T-helper 17 cell (primary cell): Measurements from ENCODE around the gene NTNG2. TPM values are rescaled to one million over a fixed set of nuclear protein-coding genes. Genes with fewer than 3 reads are reported as not detected.
A peak's percentile ranks its signal among the peaks of the same experiment; 100 is the strongest.

Source experiments
- ATAC-seq: fragments of 150-1000 bp; cut with Tn5 transposase; 2 replicates; pipeline ENCODE4 v1.10.0; 2021; ENCODE audit warnings: mild to moderate bottlenecking, moderate library complexity
- DNase-seq, 3 donors: peaks; one replicate each; pipeline versions ENCODE4 v3.0.0 to v3.0.0-alpha.2; 2020 to 2021
- H3K9me3 ChIP-seq: one replicate; pipeline ENCODE4 v1.7.0; 2013; ENCODE audit warnings: low read length, mild to moderate bottlenecking; ENCODE audit not compliant: control insufficient read depth, poor library complexity, severe bottlenecking
- H3K27ac Mint-ChIP-seq: one replicate; pipeline ENCODE4 v1.8.0; 2022; ENCODE audit warnings: mild to moderate bottlenecking, moderate library complexity, mixed read lengths
- H3K27me3 Mint-ChIP-seq: one replicate; pipeline ENCODE4 v1.8.0; 2022; ENCODE audit warnings: mixed read lengths
- H3K36me3 Mint-ChIP-seq: one replicate; pipeline ENCODE4 v1.8.0; 2022; ENCODE audit warnings: low read depth, mixed read lengths
- H3K4me1 Mint-ChIP-seq: one replicate; pipeline ENCODE4 v1.8.0; 2022; ENCODE audit warnings: mild to moderate bottlenecking, mixed read lengths
- H3K4me3 Mint-ChIP-seq: one replicate; pipeline ENCODE4 v1.8.0; 2022; ENCODE audit warnings: mild to moderate bottlenecking, moderate library complexity, mixed read lengths
- total RNA-seq, 4 donors: library from RNA in 2 of 4; stranded (reverse) in 2 of 4; gene quantifications; one replicate each; pipeline ENCODE4 v1.2.3 and lab custom pipeline; 2022 to 2026

The NTNG2 gene
- total RNA-seq, 2 donors from 2014 or later, result 3.3 to 3.6 TPM

DNA sequence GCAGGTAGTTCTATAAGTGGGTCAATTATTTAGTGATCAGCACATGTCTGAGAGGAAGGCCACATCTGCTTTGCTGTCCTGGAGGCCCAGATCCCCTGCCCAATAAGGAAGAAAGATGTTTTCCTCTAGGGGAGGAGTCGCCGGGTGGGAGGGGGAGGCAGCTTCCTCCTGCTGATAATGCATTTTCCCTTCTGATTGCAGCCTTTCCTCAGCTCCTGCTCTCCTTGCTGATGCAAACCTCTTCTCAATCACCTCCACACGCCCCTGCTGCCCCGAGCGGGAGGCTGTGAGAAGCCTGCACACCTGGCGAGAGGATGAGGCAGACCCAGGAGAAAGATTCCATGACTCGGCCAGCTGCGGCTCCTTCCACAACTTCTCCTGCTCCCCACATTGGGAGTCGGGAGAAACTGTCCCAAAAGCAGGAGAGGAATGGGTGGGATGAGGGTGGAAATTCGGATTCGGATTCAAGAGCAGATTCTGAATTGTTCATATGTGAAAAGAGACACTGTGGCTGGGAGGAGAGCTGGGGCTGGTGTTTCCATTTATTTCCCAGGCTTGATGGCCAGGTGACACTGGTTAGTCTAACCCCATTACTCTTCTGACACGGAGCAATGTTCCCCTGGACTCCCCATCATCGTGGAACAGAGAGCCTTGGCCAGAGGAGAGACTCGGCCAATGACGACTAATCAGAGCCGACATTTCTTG is 6.8 kb upstream of the NTNG2 start:
- DNase-seq, result no peak
- H3K36me3 Mint-ChIP-seq, result no peaks in the 10 kb centered on the region
- no peaks in the 10 kb centered on the region for H3K4me1 Mint-ChIP-seq
- no peak overlapping the region for H3K27ac Mint-ChIP-seq
- no peak for ATAC-seq
- peaks cover 85% of the 10 kb centered on the region for H3K27me3 Mint-ChIP-seq
- H3K4me3 Mint-ChIP-seq, result no peak overlapping the region
- no peaks in the 10 kb centered on the region for H3K9me3 ChIP-seq

- peaks cover 82% of the 10 kb centered on the region for H3K27me3 Mint-ChIP-seq
- no peak for DNase-seq
- ATAC-seq, result no peak
- no peak overlapping the region for H3K27ac Mint-ChIP-seq
- H3K36me3 Mint-ChIP-seq, result no peaks in the 10 kb centered on the region
- no peak overlapping the region for H3K4me3 Mint-ChIP-seq
- H3K9me3 ChIP-seq, result no peaks in the 10 kb centered on the region
- no peaks in the 10 kb centered on the region for H3K4me1 Mint-ChIP-seq
Measured at GRCh38 chr9:132155568-132155895, 6.3 kb upstream of the NTNG2 start.

DNA sequence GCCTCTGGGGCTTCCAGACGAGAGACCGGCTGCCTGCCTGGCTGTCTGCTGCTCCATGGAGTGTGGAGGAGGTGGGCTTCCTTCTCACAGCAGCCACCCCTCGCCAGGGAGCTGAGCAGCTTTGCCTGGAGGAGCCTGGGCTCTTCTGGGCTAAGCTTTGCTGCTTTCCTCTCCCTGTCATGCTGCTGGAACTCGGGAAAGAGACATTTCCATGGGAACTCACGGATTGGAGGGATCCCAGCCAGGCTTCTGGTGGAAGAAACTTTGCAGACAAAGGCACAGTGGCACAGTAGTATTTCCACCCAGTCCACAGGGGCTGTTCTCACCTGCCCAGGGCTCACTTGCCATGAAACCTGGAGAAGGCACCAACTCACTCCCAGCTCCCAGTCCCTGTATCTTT is 5.6 kb upstream of the NTNG2 start:
- no peaks in the 10 kb centered on the region for H3K9me3 ChIP-seq
- Mint-ChIP-seq H3K36me3 (no peaks in the 10 kb centered on the region), H3K27me3 (peaks cover 78% of the 10 kb centered on the region), H3K4me3 (no peak overlapping the region), H3K27ac (no peak overlapping the region), H3K4me1 (no peaks in the 10 kb centered on the region)
- ATAC-seq (no peak), DNase-seq (no peak)

GRCh38 chr9:132157347-132158116 is 4.3 kb upstream of the NTNG2 start:
- no peak for DNase-seq
- no peaks in the 10 kb centered on the region for H3K9me3 ChIP-seq
- Mint-ChIP-seq H3K27me3 (peaks cover 71% of the 10 kb centered on the region), H3K4me3 (no peak overlapping the region), H3K27ac (no peak overlapping the region), H3K36me3 (peaks cover 2% of the 10 kb centered on the region), H3K4me1 (peaks cover 4% of the 10 kb centered on the region)
- no peak for ATAC-seq

- no peaks in the 10 kb centered on the region for H3K9me3 ChIP-seq
- Mint-ChIP-seq H3K27ac (peak overlapping the region; percentile 29), H3K27me3 (peaks cover 61% of the 10 kb centered on the region), H3K4me1 (peaks cover 7% of the 10 kb centered on the region), H3K36me3 (peaks cover 2% of the 10 kb centered on the region), H3K4me3 (peak overlapping the region; percentile 96)
- ATAC-seq, result peak; percentile 84
- peak in 2 of 3 donors; percentile 29 to 30 for DNase-seq
Measured at GRCh38 chr9:132160802-132161742, 786 bp upstream of the NTNG2 start.

- no peak for ATAC-seq
- H3K36me3 Mint-ChIP-seq, result peaks cover 2% of the 10 kb centered on the region
- H3K27ac Mint-ChIP-seq, result no peak overlapping the region
- peak overlapping the region; percentile 96 for H3K4me3 Mint-ChIP-seq
- H3K27me3 Mint-ChIP-seq, result peaks cover 68% of the 10 kb centered on the region
- H3K9me3 ChIP-seq, result no peaks in the 10 kb centered on the region
- peaks cover 7% of the 10 kb centered on the region for H3K4me1 Mint-ChIP-seq
- DNase-seq, result no peak
Measured at GRCh38 chr9:132162764-132163456, 1.1 kb downstream of the NTNG2 start.

- Mint-ChIP-seq H3K36me3 (peaks cover 2% of the 10 kb centered on the region), H3K4me1 (peaks cover 7% of the 10 kb centered on the region), H3K27ac (no peak overlapping the region), H3K27me3 (peaks cover 67% of the 10 kb centered on the region), H3K4me3 (peak overlapping the region; percentile 81)
- H3K9me3 ChIP-seq, result no peaks in the 10 kb centered on the region
- ATAC-seq (no peak), DNase-seq (no peak)
Measured at GRCh38 chr9:132163457-132163875, 1.6 kb downstream of the NTNG2 start.

DNA sequence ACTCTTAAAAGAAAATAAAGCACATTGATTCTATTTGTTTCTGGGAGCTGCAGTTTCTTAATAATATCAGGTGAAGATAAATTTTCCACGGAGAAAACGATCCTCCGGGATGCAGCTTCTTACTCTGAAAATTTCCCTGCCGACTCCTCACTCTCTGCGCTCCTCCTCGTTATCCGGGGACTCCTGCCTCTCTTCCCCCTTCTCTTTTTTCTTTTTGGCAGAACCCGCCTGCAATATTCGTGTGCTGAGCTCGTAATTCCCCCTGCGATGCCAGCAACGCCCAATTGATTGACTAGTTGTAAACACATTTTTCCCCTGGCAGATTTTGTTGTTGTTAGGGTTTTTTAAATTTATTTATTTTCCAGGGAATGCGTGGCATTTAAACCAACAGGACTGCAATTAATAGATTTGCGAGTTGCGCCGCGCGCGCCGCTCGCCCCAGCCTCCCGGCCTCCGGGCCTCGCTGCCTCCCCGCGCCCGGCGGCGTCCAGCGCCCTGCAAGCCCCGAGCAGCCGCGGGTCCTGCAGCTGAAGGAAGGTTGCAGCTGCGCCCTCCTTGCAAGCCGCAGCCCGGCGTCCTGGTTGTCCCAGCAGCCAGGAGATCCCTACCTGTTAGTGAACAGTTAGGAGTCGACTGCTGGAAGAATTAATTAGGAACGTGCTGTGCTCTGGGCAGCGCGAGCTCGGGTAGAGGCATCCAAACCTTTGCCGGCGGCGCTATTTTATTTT is 2.2 kb downstream of the NTNG2 start:
- DNase-seq (no peak), ATAC-seq (no peak)
- Mint-ChIP-seq H3K27me3 (peaks cover 65% of the 10 kb centered on the region), H3K36me3 (peaks cover 2% of the 10 kb centered on the region), H3K27ac (no peak overlapping the region), H3K4me3 (peak overlapping the region; percentile 81), H3K4me1 (peaks cover 7% of the 10 kb centered on the region)
- no peaks in the 10 kb centered on the region for H3K9me3 ChIP-seq

DNA sequence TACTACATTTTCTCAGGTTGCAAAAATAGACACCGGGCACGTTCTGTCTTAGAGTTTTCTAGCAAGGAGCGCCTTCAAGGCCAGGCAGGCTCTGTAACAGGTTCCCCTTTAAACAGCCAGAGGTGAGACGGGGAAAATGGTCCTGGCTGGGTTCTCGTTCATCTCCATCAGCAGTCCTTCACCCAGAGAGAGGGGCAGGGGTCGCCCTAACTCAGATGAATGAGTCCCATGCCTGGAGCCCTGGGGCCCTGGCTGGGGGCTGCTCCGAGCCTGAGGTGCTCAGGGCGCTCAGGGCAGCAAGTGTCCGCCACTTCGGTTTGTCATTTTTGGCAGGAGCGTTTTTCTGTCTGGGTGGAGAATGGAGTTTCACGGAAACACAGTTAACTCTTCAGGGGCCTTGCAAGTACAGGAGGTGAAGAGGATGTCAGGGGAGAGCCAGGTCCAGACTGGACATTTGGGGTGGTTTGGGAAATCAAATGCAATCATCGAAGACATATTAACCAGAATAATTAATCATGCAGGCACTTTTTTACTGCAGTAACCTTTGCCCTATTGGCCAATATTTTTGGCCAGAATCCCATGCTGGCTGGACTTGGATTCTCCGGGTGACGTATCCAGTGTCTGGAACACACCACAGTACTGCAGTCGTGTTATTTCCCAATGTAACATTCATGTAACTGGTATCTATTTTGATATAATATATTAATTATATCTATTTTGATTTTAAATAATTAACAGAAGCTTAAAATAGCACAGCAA is 2.9 kb downstream of the NTNG2 start:
- H3K4me3 Mint-ChIP-seq, result no peak overlapping the region
- peaks cover 62% of the 10 kb centered on the region for H3K27me3 Mint-ChIP-seq
- H3K9me3 ChIP-seq, result no peaks in the 10 kb centered on the region
- H3K4me1 Mint-ChIP-seq, result peaks cover 7% of the 10 kb centered on the region
- no peak overlapping the region for H3K27ac Mint-ChIP-seq
- H3K36me3 Mint-ChIP-seq, result peaks cover 2% of the 10 kb centered on the region
- ATAC-seq (no peak), DNase-seq (no peak)

GRCh38 chr9:132166599-132166998 is 4.7 kb downstream of the NTNG2 start:
- Mint-ChIP-seq H3K4me3 (no peak overlapping the region), H3K27ac (no peak overlapping the region), H3K27me3 (peaks cover 61% of the 10 kb centered on the region), H3K4me1 (peaks cover 5% of the 10 kb centered on the region), H3K36me3 (peaks cover 2% of the 10 kb centered on the region)
- DNase-seq (no peak), ATAC-seq (peak; percentile 45)
- no peaks in the 10 kb centered on the region for H3K9me3 ChIP-seq

GRCh38 chr9:132167192-132167591 is 5.3 kb downstream of the NTNG2 start:
- no peak overlapping the region for H3K4me3 Mint-ChIP-seq
- H3K9me3 ChIP-seq, result no peaks in the 10 kb centered on the region
- H3K36me3 Mint-ChIP-seq, result peaks cover 2% of the 10 kb centered on the region
- peaks cover 8% of the 10 kb centered on the region for H3K4me1 Mint-ChIP-seq
- DNase-seq (no peak), ATAC-seq (no peak)
- H3K27ac Mint-ChIP-seq, result no peak overlapping the region
- H3K27me3 Mint-ChIP-seq, result peaks cover 59% of the 10 kb centered on the region

DNA sequence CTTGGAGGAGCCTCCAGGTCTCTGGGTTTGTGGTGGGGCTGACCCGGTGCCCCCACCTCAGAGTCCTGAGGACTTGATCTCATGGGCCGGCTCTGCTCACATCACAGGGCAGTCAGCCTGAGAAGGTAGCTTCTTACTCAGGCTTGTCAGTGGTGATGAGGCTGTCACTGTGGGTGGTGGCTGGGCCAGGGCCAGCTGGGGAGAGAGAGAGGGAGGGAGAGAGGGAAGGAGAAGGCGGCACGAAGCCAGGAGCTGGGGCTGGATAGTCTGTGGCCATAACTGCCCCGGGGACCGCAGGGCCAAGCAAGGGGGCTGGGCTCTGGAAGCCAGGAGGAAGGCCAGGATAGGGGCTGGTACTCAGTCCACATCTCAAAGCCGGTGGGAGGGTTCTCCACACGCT is 6.5 kb downstream of the NTNG2 start:
- peaks cover 57% of the 10 kb centered on the region for H3K27me3 Mint-ChIP-seq

More for the DNA sequence above, 6.5 kb downstream of the NTNG2 start:
- DNase-seq (no peak), ATAC-seq (no peak)
- no peaks in the 10 kb centered on the region for H3K9me3 ChIP-seq
- H3K36me3 Mint-ChIP-seq, result no peaks in the 10 kb centered on the region
- peaks cover 5% of the 10 kb centered on the region for H3K4me1 Mint-ChIP-seq
- H3K27ac Mint-ChIP-seq, result no peak overlapping the region
- H3K4me3 Mint-ChIP-seq, result no peak overlapping the region
